ENCODE results near the gene BICC1.

BICC1 gene

GRCh38 chr10:58712982-58713381 is 200.3 kb downstream of the BICC1 start:
- no peak for DNase-seq

DNA sequence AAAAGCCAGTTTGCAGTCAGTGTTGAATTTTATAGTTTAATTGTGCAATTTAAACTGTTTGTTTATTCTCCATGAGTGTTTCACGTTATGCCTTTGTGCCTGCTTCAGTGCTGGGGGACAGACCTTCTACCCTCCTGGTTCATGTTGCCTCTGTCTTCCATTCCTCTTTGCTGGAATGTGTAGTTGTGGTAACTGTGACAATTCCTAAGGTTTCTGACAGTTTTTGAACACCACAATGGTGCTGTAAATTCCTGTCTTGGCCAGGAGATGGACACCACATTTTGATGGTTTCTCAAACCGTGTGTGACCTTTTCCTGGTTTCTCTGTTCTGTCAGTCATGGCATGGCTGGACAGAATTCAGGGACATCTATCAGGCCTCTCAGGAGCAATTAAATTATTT is 201.7 kb downstream of the BICC1 start:
- DNase-seq, result no peak

GRCh38 chr10:58715061-58715460 is 202.4 kb downstream of the BICC1 start:
- DNase-seq, result no peak

- DNase-seq, result no peak
These were observed 205.9 kb downstream of the BICC1 start for GRCh38 chr10:58718596-58718995.

GRCh38 chr10:58721601-58722281 is 209.1 kb downstream of the BICC1 start:
- DNase-seq, result no peak

GRCh38 chr10:58723186-58723585 is 210.5 kb downstream of the BICC1 start:
- no peak for DNase-seq

DNA sequence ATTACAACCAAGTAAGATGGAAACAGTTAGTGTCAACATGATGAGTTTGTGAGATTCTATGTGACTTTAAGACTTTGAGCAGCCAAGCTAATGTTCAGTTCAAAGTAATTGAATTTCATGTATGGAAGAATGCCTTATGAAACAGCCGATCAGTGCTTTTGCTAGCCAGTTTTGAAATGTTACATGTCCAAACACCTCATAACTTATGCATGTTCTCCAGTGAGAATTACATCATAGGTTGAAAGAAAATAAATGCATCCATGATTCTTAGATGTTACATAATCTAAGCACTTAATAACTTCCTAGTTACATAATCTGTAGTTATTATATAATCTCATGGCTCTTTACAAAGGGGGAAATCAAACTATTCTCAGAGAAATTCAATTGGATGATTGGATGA is 211.3 kb downstream of the BICC1 start:
- DNase-seq, result no peak

DNA sequence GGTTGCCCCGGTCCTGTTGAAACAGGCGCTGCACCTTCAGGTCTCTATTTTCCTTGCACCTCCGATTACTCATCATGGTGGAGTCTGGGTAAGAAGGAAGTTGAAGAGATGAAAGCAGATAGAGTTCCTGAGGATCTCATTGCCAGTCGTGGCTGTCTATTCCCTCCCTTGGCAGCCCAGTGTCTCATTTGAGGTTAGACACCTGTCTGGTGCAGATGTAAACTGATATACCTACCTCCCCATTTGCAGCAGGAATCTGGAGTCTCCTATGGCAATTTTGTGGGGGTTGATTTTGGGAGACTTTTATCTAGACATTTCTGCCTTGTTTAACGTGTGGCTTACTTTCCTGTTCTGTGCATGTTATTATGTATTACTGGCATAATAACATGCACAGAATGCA is 212.1 kb downstream of the BICC1 start:
- DNase-seq, result no peak

DNA sequence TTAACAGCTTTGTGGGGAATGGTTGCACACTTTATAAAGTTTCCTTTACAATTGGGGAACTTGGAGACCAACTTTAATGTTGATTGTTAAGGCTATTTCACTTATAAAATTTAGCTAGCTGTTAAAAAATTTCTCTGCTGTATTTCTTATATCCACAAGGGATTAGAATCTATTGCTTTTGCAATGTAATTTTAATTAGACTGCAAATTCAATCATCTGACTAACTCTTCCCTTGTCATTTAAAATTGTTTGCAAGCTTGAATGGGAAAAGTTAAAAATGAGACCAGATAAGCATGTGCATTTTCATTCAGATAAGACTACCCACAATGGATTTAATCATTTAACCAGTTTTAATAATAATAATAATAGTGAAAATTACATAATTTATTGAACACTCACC is 213.2 kb downstream of the BICC1 start:
- no peak for DNase-seq

- DNase-seq, result no peak
These were observed 215.0 kb downstream of the BICC1 start for GRCh38 chr10:58727633-58728032.

DNA sequence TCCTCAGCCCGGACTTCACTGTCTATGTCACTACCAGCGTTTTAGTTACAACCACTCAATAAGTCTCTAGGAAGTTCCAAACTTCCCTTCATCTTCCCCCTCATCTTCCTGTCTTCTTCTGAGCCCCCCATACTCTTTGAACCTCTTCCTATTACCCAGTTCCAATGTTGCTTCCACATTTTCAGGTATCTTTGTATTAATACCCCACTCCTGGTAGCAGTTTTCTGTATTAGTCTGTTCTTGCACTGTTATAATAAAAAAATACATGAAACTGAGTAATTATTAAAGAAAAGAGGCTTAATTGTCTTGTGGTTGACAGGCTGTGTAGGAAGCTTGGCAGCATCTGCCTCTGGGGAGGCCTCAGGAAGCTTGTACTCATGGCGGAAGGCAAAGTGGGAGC is 218.6 kb downstream of the BICC1 start:
- DNase-seq, result no peak

DNA sequence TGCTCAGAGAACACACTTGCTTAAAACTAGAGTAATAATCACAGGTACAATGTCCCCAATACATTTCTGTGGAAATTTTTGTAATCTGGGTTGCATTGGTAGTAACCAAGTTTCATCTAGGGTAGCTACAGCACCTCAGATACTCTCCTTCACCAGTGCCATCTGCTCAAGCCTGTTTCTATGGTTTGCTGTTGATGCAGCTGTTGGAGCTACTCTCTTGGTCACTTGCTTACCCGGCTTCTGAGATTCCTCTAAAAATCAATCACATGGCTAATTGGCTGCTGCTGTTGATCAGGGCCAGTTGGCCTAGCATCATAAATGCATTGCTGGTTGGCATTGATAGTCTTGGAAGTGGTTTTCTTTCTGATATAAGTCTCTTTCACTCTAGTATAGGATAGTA is 220.8 kb downstream of the BICC1 start:
- no peak for DNase-seq

DNA sequence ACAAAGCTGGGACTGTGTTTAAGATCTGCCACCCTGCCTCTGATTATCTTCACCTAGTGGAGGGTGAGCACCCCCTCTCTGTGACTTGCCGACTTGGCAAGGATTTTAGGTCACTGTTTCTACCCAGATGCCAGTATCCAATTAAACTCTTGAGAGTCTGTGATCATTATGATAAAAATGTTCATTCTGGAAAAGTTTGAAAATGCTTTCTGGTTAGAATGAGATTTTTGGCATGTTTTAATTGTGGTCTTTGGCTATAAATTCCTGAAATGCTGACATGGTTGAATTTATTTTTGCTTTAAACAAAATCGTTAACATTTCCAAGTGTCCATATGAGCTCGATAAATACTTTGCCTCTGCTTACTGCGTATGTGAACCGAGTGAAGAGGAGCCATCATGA is 221.4 kb downstream of the BICC1 start:
- no peak for DNase-seq

GRCh38 chr10:58734664-58735063 is 222.0 kb downstream of the BICC1 start:
- DNase-seq, result no peak

DNA sequence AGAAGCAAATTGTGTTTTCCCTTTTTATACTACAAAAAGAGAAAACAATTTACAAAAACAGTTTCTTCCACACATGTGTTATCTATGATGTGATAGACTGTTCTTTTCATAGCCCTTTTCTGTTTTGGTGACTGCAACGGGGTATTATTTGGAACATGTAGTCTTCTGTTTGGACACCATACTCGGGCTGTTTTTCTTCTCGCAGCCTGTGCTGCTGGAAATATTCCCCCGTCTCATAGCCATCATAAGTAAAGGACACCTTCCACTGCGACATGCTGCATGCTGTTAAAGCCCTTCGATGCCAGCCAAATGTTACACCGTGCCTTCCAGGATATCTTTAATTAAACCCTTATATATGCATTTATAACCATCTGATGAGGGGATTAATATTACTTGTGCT is 222.4 kb downstream of the BICC1 start:
- no peak for DNase-seq

DNA sequence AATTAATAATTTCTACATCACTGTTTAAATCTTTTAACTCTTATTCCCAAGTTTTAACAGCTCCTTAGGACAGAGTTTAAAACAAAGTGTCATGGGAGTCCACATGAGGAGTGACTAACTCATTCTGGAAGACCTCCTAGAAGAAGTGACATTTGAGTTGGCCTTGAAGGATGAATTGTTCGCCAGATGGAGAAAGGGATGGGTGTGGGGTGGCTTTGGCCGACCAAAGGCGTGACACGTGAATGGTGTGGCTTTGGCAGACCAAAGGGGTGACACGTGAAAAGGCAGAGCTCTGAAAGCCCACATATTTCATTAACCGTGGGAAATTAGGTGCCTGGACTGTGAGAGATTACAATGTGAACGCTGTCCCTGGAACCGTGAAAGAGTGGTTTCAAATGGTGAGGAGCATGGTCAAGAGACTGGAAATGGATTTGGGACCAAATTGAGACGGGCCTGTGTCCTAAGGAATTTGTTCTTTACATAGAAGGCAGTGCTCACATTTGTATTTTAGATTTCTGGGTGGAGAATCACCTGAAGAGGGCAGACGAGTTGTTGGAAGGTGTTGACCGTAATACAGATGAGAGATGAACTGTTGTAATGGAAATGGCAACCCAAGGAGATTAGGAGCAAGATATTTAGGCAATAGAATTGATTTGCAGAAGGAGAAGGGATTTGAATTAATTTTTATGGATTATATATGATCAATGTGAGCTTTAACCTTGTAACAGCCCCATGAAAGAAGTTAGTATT is 228.1 kb downstream of the BICC1 start:
- DNase-seq, result no peak

DNA sequence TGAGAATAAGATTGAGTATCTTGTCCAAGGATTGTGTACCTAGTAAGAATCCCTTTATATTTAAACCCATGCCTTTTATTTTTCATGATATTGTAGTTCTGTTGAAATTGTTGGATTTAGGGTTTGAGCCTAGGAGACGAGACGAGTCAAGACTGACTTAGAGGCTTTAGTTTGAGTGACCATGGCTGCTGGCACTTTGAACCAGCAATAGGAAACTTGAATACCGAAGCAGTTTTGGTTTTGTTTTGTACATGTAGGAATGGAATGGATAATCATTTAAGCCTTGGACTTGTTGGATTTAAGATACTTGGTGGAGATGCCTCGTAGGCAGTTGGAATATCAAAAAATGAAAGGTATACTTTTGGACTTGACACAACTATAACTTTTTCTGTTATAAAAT is 229.0 kb downstream of the BICC1 start:
- no peak for DNase-seq

- DNase-seq, result no peak
These were observed 229.5 kb downstream of the BICC1 start for GRCh38 chr10:58742141-58742540.

DNA sequence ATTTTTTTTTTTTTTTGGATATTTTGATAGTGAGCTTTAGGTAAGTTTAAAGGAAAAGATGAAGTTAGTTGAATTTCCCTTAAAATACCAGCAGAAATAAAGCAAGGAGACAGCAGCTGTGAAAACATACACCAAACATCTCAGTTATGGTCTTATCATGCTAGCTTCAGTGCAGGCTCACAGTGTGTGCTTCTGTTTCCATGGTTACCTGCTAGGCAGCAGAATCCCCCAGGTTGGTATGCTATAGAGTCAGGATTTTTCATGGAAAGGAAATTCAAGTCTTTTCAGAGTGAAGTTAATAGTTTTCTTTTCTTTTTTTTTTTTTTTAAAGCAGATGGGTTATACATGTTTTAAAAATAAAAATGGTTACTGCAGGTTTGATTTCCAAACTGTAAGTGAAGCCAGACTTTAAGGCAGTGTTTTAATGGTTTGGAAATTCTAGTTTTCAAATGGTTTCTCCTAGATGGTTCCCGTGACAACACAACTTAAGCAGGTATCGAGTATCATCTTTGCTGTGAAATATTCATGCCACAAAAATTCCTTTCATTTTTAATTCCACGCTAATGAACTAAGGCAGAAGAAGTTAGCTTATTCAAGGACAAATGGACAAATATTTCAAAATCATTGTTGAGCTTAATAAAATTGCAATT is 230.9 kb downstream of the BICC1 start:
- DNase-seq, result no peak

- DNase-seq, result no peak
These were observed 234.0 kb downstream of the BICC1 start for GRCh38 chr10:58746474-58747185.

- DNase-seq, result no peak
These were observed 235.0 kb downstream of the BICC1 start for GRCh38 chr10:58747687-58748086.

DNA sequence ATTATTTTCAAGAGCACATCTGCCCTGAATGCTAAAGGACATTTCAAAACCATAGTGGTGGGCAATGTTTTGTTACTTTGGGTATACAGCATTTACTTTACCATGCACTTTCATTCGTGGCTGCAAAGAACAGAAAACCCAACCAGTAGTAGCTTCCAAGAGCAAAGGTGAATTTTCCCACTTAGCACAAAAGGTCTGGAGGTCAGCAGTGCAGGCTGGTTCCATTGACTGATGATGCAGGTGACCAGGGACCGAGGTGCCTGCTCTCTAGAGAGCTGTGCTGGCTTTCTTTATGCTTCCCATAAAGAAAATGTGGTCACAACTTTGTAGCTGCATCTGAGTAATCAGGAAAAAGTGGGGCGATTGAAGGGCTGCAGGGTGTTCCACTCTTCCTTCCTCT is 240.0 kb downstream of the BICC1 start:
- no peak for DNase-seq

- no peak for DNase-seq
These were observed 240.8 kb downstream of the BICC1 start for GRCh38 chr10:58753425-58753824.

Data from GF-D8 (cell line).